Activated CD4-positive, alpha-beta T cell treated with anti-CD3 and anti-CD28 coated beads for 36 hours (primary cell): ENCODE results near the gene HS2ST1. TPM values are rescaled to one million over a fixed set of nuclear protein-coding genes. Genes with fewer than 3 reads are reported as not detected.

Source experiments
- ATAC-seq: fragments of 200-7000 bp; cut with Tn5 transposase; one replicate; pipeline ENCODE4 v1.10.0; 2021; ENCODE audit warnings: mild to moderate bottlenecking, moderate library complexity
- CTCF ChIA-PET: fragments of 350-600 bp; sonication (Branson Sonifier 250); formaldehyde crosslinking; loops from one replicate; lab custom pipeline; 2021; ENCODE audit warnings: antibody characterized with exemption; lab: Charles Lee
- POLR2A ChIA-PET: fragments of 350-600 bp; sonication (Branson Sonifier 250); formaldehyde crosslinking; loops from one replicate; lab custom pipeline; 2021; ENCODE audit warnings: antibody characterized with exemption, inconsistent platforms; lab: Charles Lee
- DNase-seq: peaks from one replicate; pipeline ENCODE4 v3.0.0-alpha.2; 2020
- H3K27ac Mint-ChIP-seq: one replicate; pipeline ENCODE4 v1.8.0; 2021; ENCODE audit warnings: mixed read lengths
- H3K27me3 Mint-ChIP-seq: one replicate; pipeline ENCODE4 v1.8.0; 2021; ENCODE audit warnings: mixed read lengths
- H3K36me3 Mint-ChIP-seq: one replicate; pipeline ENCODE4 v1.8.0; 2021; ENCODE audit warnings: low read depth, mixed read lengths
- H3K4me1 Mint-ChIP-seq: one replicate; pipeline ENCODE4 v1.8.0; 2021; ENCODE audit warnings: mixed read lengths
- H3K4me3 Mint-ChIP-seq: one replicate; pipeline ENCODE4 v1.8.0; 2021; ENCODE audit warnings: mild to moderate bottlenecking, moderate library complexity, mixed read lengths
- H3K9me3 Mint-ChIP-seq: one replicate; pipeline ENCODE4 v1.8.0; 2021; ENCODE audit warnings: low read depth, mixed read lengths
- intact Hi-C, 2 experiments: fragments of 100-400 bp; cut with DNase I in 1 of 2; cut with micrococcal nuclease in 1 of 2; formaldehyde crosslinking; loops; one replicate each; pipeline versions ENCODE4 v1.14.2 to v1.15.1; 2022 to 2024; cut with DNase I, micrococcal nuclease
- total RNA-seq, 2 experiments: library from RNA; stranded (reverse); gene quantifications; one replicate each; pipeline ENCODE4 v1.2.3, GENCODE V29; 2021

Gene HS2ST1
- total RNA-seq, 2 experiments from 2014 or later, result 21.3 to 22.2 TPM

GRCh38 chr1:86905875-86906274, 8.6 kb upstream of the HS2ST1 start:
- POLR2A ChIA-PET, result no interaction called here
- H3K4me3 Mint-ChIP-seq, result no peak overlapping the region

GRCh38 chr1:86906419-86906818, 8.0 kb upstream of the HS2ST1 start:
- Mint-ChIP-seq H3K4me3 (no peak overlapping the region), H3K4me1 (peaks cover 42% of the 10 kb centered on the region), H3K36me3 (peaks cover 44% of the 10 kb centered on the region), H3K27me3 (no peaks in the 10 kb centered on the region), H3K27ac (no peak overlapping the region), H3K9me3 (no peaks in the 10 kb centered on the region)
- ChIA-PET CTCF (interaction anchor here (1.7 kb wide), 2 partner anchors 73 to 176 kb away, joined by 5 to 7 read pairs; no protein-coding TSS in a partner anchor), POLR2A (no interaction called here)
- DNase-seq (no peak), ATAC-seq (no peak)
- intact Hi-C loops, result no loop called here

More at GRCh38 chr1:86905875-86906274, 8.6 kb upstream of the HS2ST1 start:
- no peaks in the 10 kb centered on the region for H3K27me3 Mint-ChIP-seq
- H3K27ac Mint-ChIP-seq, result no peak overlapping the region
- no peaks in the 10 kb centered on the region for H3K9me3 Mint-ChIP-seq
- intact Hi-C loops, result no loop called here
- H3K4me1 Mint-ChIP-seq, result peaks cover 37% of the 10 kb centered on the region
- DNase-seq (no peak), ATAC-seq (no peak)
- CTCF ChIA-PET, result interaction anchor here (1.4 kb wide), 1 partner anchor 11 kb away, joined by 3 read pairs; no protein-coding TSS in a partner anchor
- H3K36me3 Mint-ChIP-seq, result peaks cover 44% of the 10 kb centered on the region

GRCh38 chr1:86912281-86912900, 2.0 kb upstream of the HS2ST1 start:
- no peak for ATAC-seq
- peaks cover 51% of the 10 kb centered on the region for H3K4me1 Mint-ChIP-seq
- no peaks in the 10 kb centered on the region for H3K9me3 Mint-ChIP-seq
- H3K27ac Mint-ChIP-seq, result peak overlapping the region; percentile 72
- H3K36me3 Mint-ChIP-seq, result peaks cover 33% of the 10 kb centered on the region
- no peak for DNase-seq
- POLR2A ChIA-PET, result interaction anchor here (0.6 kb wide), 1 partner anchor 128 kb away, joined by 4 read pairs; no protein-coding TSS in a partner anchor
- CTCF ChIA-PET, result interaction anchor here (0.7 to 1.9 kb wide), 6 partner anchors 9 to 208 kb away, joined by 3 to 7 read pairs (median 3); partner anchors contain the start of gene SH3GLB1
- no peak overlapping the region for H3K4me3 Mint-ChIP-seq
- intact Hi-C loops, result loop anchor here (5.0 kb wide), 2 partner anchors 420 to 1635 kb away; partner anchors contain the start of gene BCL10 (in 1 of the 2)
- no peaks in the 10 kb centered on the region for H3K27me3 Mint-ChIP-seq

- H3K27ac Mint-ChIP-seq, result no peak overlapping the region
Observed at GRCh38 chr1:86913399-86913895, 988 bp upstream of the HS2ST1 start.

GRCh38 chr1:86913896-86914600, 387 bp upstream of the HS2ST1 start, which contains the start of gene SELENOF:
Gene SELENOF (minus strand): TSS chr1:86914126. CDS start chr1:86914111, 15 bp downstream.
- Mint-ChIP-seq H3K27me3 (no peaks in the 10 kb centered on the region), H3K4me1 (peaks cover 39% of the 10 kb centered on the region), H3K4me3 (no peak within 1 kb of the TSS), H3K9me3 (no peaks in the 10 kb centered on the region), H3K27ac (no peak within 1 kb of the TSS), H3K36me3 (peaks cover 25% of the 10 kb centered on the region)
- DNase-seq (peak; percentile 99), ATAC-seq (peak; percentile 94)
- ChIA-PET CTCF (interaction anchor here (0.6 to 3.3 kb wide), 10 partner anchors 10 to 210 kb away, joined by 3 to 21 read pairs (median 4); partner anchors contain the start of gene SH3GLB1), POLR2A (interaction anchor here (0.7 to 3.0 kb wide), 4 partner anchors 131 to 518 kb away, joined by 3 to 18 read pairs (median 4); partner anchors contain the start of gene ODF2L)
- intact Hi-C loops, result loop anchor here (1.0 to 5.0 kb wide), 10 partner anchors 131 to 1771 kb away; partner anchors contain the start of genes PKN2 (in 2 of the 2), SH3GLB1 (in 2 of the 2), BCL10 (in 1 of the 2) and ODF2L (in 1 of the 2)

More at GRCh38 chr1:86913399-86913895, 988 bp upstream of the HS2ST1 start:
- ATAC-seq (no peak), DNase-seq (peak; percentile 61)
- Mint-ChIP-seq H3K27me3 (no peaks in the 10 kb centered on the region), H3K4me3 (no peak overlapping the region), H3K9me3 (no peaks in the 10 kb centered on the region), H3K4me1 (peaks cover 45% of the 10 kb centered on the region), H3K36me3 (peaks cover 27% of the 10 kb centered on the region)
- intact Hi-C loops, result loop anchor here (5.0 kb wide), 2 partner anchors 419 to 1636 kb away; partner anchors contain the start of gene BCL10 (in 1 of the 2)
- POLR2A ChIA-PET, result interaction anchor here (0.9 to 3.0 kb wide), 2 partner anchors 132 to 165 kb away, joined by 3 to 18 read pairs; no protein-coding TSS in a partner anchor
- CTCF ChIA-PET, result interaction anchor here (0.7 to 3.3 kb wide), 7 partner anchors 17 to 209 kb away, joined by 3 to 21 read pairs (median 5); partner anchors contain the start of gene SH3GLB1

GRCh38 chr1:86914998-86915736, 732 bp downstream of the HS2ST1 start:
- peak; percentile 11 for ATAC-seq
- peak; percentile 65 for DNase-seq
- peaks cover 30% of the 10 kb centered on the region for H3K4me1 Mint-ChIP-seq
- H3K27ac Mint-ChIP-seq, result no peak overlapping the region
- intact Hi-C loops, result loop anchor here (1.0 to 5.0 kb wide), 11 partner anchors 52 to 1770 kb away; partner anchors contain the start of genes PKN2 (in 2 of the 2), SH3GLB1 (in 2 of the 2), BCL10 (in 1 of the 2) and ODF2L (in 1 of the 2)
- POLR2A ChIA-PET, result interaction anchor here (0.6 to 3.0 kb wide), 2 partner anchors 19 to 130 kb away, joined by 3 to 18 read pairs; no protein-coding TSS in a partner anchor
- H3K27me3 Mint-ChIP-seq, result no peaks in the 10 kb centered on the region
- H3K4me3 Mint-ChIP-seq, result no peak overlapping the region
- no peaks in the 10 kb centered on the region for H3K9me3 Mint-ChIP-seq
- peaks cover 14% of the 10 kb centered on the region for H3K36me3 Mint-ChIP-seq
- CTCF ChIA-PET, result interaction anchor here (0.8 to 3.3 kb wide), 7 partner anchors 11 to 211 kb away, joined by 4 to 21 read pairs (median 7); partner anchors contain the start of gene SH3GLB1

- H3K9me3 Mint-ChIP-seq, result no peaks in the 10 kb centered on the region
Observed at GRCh38 chr1:86915737-86916235, 1.4 kb downstream of the HS2ST1 start.

GRCh38 chr1:86916752-86917151, 2.3 kb downstream of the HS2ST1 start:
- Mint-ChIP-seq H3K27ac (no peak overlapping the region), H3K27me3 (no peaks in the 10 kb centered on the region), H3K4me1 (peaks cover 17% of the 10 kb centered on the region), H3K4me3 (no peak overlapping the region), H3K36me3 (no peaks in the 10 kb centered on the region), H3K9me3 (no peaks in the 10 kb centered on the region)
- DNase-seq (no peak), ATAC-seq (no peak)
- POLR2A ChIA-PET, result no interaction called here
- intact Hi-C loops, result loop anchor here in 1 of 2 experiments (5.0 kb wide), 1 partner anchor 51 kb away; no protein-coding TSS in a partner anchor
- CTCF ChIA-PET, result interaction anchor here (3.3 kb wide), 1 partner anchor 168 kb away, joined by 21 read pairs; no protein-coding TSS in a partner anchor

More at GRCh38 chr1:86915737-86916235, 1.4 kb downstream of the HS2ST1 start:
- Mint-ChIP-seq H3K27ac (no peak overlapping the region), H3K4me3 (no peak overlapping the region), H3K27me3 (no peaks in the 10 kb centered on the region), H3K36me3 (peaks cover 8% of the 10 kb centered on the region), H3K4me1 (peaks cover 25% of the 10 kb centered on the region)
- intact Hi-C loops, result loop anchor here (2.0 to 5.0 kb wide), 5 partner anchors 52 to 1769 kb away; partner anchors contain the start of gene PKN2 (in 1 of the 2)
- no peak for DNase-seq
- ATAC-seq, result no peak
- POLR2A ChIA-PET, result interaction anchor here (0.6 to 3.0 kb wide), 2 partner anchors 18 to 130 kb away, joined by 3 to 18 read pairs; no protein-coding TSS in a partner anchor
- CTCF ChIA-PET, result interaction anchor here (0.8 to 3.3 kb wide), 5 partner anchors 12 to 212 kb away, joined by 4 to 21 read pairs (median 7); partner anchors contain the start of gene SH3GLB1

GRCh38 chr1:86922445-86922844, 8.0 kb downstream of the HS2ST1 start:
- ChIA-PET CTCF (no interaction called here), POLR2A (no interaction called here)
- Mint-ChIP-seq H3K36me3 (peaks cover 23% of the 10 kb centered on the region), H3K27me3 (no peaks in the 10 kb centered on the region), H3K4me1 (peaks cover 13% of the 10 kb centered on the region), H3K9me3 (peaks cover 24% of the 10 kb centered on the region), H3K27ac (no peak overlapping the region), H3K4me3 (no peak overlapping the region)
- DNase-seq (no peak), ATAC-seq (no peak)
- intact Hi-C loops, result no loop called here
